Choroid plexus epithelial cell (primary cell): ENCODE measurements around the gene C10orf105.
A peak's percentile ranks its signal among the peaks of the same experiment; 100 is the strongest.

Experiments
- DNase-seq: peaks from one replicate; pipeline ENCODE4 v3.0.0-alpha.2; 2010; ENCODE audit warnings: low read depth
- H3K4me3 ChIP-seq: 2 replicates; pipeline ENCODE4 v1.5.1; 2011; ENCODE audit warnings: low read depth, mild to moderate bottlenecking, control low read depth, low read length, moderate library complexity
- TF ChIP-seq, protein P1 (sequence below): conservative IDR thresholded peaks from 2 replicates; pipeline ENCODE4 v1.5.1; 2011; ENCODE audit warnings: low read depth, mild to moderate bottlenecking, control low read depth, inconsistent platforms, low read length, moderate library complexity

Gene C10orf105, protein sequence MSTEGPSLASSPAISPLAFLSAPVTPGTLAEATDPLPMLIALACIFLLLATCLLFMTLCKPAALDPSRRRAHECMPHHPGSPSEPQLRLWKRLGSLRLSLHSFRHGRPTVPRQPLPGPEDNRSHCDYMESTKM

DNA sequence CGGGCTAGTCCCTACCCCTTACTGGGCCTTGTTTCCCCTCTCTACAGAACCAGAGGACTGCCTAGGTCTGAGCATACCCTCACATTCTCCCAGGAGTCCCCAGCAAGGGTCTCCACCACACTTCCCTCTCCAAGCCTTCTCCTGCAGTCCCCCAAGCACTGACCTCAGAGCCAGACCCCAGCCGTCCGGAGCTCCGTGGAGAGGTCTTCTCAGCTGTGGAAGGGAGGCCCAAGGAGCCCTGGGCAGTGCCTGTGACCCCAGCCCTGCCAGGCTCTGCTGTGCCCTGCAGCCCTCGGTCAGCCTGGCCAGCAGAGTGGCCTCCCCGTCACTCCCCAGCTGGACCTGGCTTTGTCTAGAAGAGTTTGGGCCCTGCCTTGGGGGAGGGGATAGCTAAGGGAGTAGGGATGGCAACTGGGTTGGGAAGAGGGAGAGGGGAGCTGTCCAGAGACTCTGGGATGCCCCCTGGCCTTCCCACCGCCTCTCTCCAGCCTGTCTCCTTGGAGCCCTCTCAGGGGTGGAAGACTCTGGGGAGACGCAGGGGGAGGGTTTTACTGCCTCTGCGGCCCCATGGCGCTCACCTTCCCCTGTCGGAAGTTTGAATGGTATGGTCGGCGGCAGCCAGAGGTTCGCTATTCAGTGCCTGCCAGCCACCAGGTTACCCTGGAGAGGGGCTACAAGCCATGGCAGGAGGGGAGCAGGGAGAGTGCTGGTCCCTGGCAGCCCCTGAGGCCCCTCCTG lies at the start of gene C10orf105:
C10orf105 (minus strand) TSS at position 315 of the 738 bp plus-strand sequence. CDS start 3,441 bp downstream, outside the sequence.
- no peak within 1 kb of the TSS for H3K4me3 ChIP-seq
- DNase-seq, result no peak
- TF ChIP-seq, protein P1, sequence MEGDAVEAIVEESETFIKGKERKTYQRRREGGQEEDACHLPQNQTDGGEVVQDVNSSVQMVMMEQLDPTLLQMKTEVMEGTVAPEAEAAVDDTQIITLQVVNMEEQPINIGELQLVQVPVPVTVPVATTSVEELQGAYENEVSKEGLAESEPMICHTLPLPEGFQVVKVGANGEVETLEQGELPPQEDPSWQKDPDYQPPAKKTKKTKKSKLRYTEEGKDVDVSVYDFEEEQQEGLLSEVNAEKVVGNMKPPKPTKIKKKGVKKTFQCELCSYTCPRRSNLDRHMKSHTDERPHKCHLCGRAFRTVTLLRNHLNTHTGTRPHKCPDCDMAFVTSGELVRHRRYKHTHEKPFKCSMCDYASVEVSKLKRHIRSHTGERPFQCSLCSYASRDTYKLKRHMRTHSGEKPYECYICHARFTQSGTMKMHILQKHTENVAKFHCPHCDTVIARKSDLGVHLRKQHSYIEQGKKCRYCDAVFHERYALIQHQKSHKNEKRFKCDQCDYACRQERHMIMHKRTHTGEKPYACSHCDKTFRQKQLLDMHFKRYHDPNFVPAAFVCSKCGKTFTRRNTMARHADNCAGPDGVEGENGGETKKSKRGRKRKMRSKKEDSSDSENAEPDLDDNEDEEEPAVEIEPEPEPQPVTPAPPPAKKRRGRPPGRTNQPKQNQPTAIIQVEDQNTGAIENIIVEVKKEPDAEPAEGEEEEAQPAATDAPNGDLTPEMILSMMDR, result no peak

DNA sequence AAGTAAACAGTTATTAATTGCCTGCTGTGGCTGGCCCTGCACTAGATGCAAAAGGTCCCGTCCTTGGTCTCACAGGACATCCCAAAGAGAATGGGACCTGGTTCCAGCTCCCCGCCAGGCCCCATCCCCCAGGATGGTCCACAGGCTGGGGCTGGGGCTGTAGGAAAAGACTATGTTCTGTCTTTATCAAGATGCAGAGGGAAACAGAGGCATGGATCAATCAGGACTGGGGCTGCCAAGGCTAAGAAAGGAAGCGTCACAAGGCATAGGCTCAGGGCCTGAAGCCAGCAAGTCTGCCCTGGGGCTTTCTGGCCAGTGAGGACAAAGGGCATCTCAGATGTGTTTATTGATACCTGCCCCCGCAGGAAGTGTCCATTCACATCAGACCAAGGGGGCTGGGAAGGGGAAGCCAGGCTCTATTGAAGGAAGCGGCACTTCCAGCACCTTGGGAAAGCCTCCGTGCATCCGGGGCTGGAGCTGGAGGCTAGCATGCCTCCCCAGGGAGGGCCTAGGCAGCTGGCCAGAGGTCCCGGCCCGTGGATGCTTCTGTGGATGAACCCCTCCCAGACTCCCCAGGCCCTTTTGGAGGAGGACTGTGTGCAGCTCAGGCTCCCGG lies 48.0 kb upstream of the C10orf105 start:
- TF ChIP-seq, protein P1, result no peak
- peak; percentile 80 for DNase-seq
- H3K4me3 ChIP-seq, result no peak overlapping the region

DNA sequence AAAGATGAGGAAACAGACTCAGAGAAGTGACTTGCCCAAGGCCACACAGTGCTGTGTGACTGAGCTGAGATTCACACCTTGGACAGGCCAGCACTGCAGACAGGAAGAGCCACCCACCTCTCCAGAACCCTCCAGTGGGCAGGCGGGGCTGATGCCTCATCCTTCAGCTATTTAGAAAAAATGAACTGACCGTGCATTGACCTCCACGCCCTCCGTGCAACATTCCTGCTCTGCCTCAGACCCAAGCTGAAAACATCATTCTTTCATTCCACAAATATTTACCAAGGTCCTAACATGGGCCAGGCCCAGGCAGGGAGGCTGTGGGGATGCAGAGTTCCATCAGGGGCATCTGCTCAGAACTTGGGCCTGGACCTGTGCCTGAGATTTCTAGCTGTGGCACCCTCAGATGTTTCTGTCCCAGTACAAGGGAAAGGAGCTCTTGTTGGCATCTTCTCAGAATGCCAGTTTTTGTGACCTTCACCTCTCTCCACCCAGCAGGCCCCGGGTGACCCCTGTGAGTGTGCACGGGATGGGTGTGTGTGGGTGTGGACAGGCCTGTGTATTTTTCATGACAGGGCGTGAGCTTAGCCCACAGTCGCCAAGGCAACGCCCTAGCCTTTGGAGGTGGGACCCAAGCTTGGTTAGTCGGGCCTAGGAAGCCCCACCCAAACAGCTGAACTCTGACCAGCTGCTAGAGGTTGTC lies 47.3 kb upstream of the C10orf105 start:
- no peak overlapping the region for H3K4me3 ChIP-seq
- TF ChIP-seq, protein P1, result no peak
- peak; percentile 97 for DNase-seq

DNA sequence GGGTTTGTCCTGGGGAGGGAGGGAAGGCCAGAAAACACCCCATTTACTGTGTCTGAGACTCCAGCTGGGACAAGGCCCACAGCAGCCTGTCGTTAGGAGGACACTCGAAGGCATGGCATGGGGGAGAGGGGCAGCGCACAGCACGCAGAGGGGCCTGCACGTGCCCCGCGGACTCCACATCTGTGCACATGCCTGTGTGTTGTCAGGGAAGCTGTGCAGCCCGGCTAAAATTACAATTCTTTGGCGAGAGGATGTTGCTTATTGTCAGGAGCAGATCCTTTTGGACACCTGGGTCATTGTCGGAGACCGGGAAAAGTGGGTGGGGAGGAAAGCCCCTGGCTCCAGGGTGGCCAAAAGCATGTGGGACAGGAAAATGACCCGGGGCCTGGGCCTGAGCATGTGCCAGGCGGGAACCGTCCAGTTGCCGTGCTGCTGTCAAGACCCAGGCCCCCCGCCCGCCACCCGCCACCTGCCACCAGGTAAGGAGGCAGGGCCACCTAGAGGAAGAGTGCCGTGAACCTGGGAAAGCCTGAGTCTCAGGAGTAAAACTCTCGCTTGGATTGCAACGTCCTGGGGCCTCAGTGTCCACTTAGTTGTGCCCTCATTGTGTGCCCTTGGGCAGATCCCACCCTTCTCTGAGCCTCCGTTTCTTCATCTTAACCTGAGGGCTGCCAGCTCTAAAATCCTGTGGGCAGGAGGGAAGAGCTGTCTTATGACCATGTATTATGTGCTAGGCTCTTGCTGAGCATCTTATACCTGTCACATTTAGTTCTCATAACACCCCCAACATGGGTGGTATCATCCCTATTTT lies 46.5 kb upstream of the C10orf105 start:
- no peak overlapping the region for H3K4me3 ChIP-seq
- TF ChIP-seq, protein P1, result no peak
- DNase-seq, result no peak

DNA sequence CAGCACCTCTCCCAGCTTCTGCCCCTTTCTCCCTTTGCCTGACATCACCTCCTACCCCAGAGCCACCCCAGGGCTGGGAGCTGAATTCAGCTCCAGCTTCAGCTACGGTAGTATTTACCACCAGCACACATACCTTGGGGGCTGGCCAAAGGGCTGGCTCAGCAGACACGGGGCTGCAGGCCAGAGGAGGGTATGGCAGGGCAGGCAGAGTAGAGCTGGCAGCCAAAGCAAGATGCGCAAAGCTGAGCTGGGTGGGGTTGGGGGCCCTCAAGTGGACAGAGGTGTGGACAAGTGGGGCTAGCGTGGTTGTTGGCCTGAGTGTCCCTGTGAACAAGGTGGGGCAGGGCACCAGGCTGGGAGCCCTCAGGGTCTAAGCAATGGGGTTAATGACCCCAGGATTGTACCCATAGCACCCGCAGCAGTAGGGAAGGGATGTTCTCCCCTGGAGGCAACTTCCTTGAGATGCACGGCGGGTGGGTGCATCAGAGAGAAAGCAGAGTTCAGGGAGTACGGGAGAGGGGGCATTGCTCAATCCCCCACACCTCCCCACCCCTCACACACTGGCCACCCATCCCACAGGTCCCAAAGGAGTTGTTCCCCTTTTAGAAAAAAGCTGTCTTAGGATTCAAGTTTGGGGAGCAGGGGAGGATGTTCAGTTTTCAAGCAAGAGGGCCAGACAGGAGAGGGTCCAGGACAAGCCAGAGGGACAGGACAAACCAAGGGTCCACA lies 45.8 kb upstream of the C10orf105 start:
- peak; percentile 32 for DNase-seq
- no peak overlapping the region for H3K4me3 ChIP-seq
- TF ChIP-seq, protein P1, result no peak
